HCT116 (cell line): ENCODE data around the gene TMPRSS13. TPM values are rescaled to one million over a fixed set of nuclear protein-coding genes. Genes with fewer than 3 reads are reported as not detected.

Source experiments
- ATAC-seq: fragments of 200-7000 bp; cut with Tn5 transposase; 2 replicates; pipeline ENCODE4 v1.9.1; 2020; ENCODE audit warnings: mild to moderate bottlenecking, moderate library complexity
- BruUV-seq: library from RNA; stranded (reverse); fragments of 400-500 nt; replicated peaks from 2 replicates; lab custom pipeline; 2021; lab: Mats Ljungman, UMichigan
- CTCF ChIA-PET: fragments of 300-600 bp; sonication (Branson Sonifier 250); formaldehyde crosslinking; loops from one replicate; lab custom pipeline; 2021; ENCODE audit warnings: antibody characterized with exemption; lab: Charles Lee
- POLR2A ChIA-PET: fragments of 300-600, 350-600 bp; sonication (Branson Sonifier 250); formaldehyde crosslinking; loops from one replicate; lab custom pipeline; 2021; ENCODE audit warnings: antibody characterized with exemption; lab: Charles Lee
- RAD21 ChIA-PET, 2 experiments: fragments of 300-600 bp; sonication (Branson Sonifier 250); formaldehyde crosslinking; loops; one replicate each; lab custom pipeline; 2023; ENCODE audit warnings: low total read pairs in 2 of 2; ENCODE audit not compliant: uncharacterized antibody in 2 of 2, unreplicated experiment in 2 of 2, low non-redundant PET in 1 of 2; lab: Charles Lee
- DNase-seq: peaks from one replicate; pipeline ENCODE4 v3.0.0-alpha.2; 2010; ENCODE audit warnings: low read depth, low spot score
- H2AFZ ChIP-seq: fragments of 200-600 bp; shearing (Covaris generic), sonication (generic); 2 replicates; pipeline ENCODE4 v1.6.1; 2017; ENCODE audit warnings: low read depth, mixed run types, mixed read lengths, antibody characterized with exemption, low read length; ENCODE audit not compliant: poor library complexity, severe bottlenecking
- H3K27ac ChIP-seq: 2 replicates; pipeline ENCODE4 v1.5.1; 2012; ENCODE audit warnings: low read depth, low read length
- H3K27me3 ChIP-seq: fragments of 200-600 bp; sonication (generic); 2 replicates; pipeline ENCODE4 v1.6.1; 2016; ENCODE audit warnings: mixed run types, low read length, mixed read lengths; ENCODE audit not compliant: insufficient read depth
- H3K36me3 ChIP-seq, 2 experiments: fragments of 200-500 bp in 1 of 2; fragments of 200-600 bp in 1 of 2; sonication (Bioruptor generic) in 1 of 2; sonication (generic) in 1 of 2; 2 replicates each; pipeline versions ENCODE4 v1.5.1 to v1.6.1; 2014 to 2016; ENCODE audit warnings: low read length in 2 of 2, inconsistent platforms in 1 of 2, mixed read lengths in 1 of 2, mixed run types in 1 of 2; ENCODE audit not compliant: insufficient read depth in 2 of 2, control insufficient read depth in 1 of 2
- H3K4me1 ChIP-seq, 2 experiments: fragments of 200-600 bp in 1 of 2; sonication (generic) in 1 of 2; 2 replicates each; pipeline versions ENCODE4 v1.5.1 to v1.6.1; 2012 to 2017; ENCODE audit warnings: low read length in 2 of 2, inconsistent platforms in 1 of 2, mild to moderate bottlenecking in 1 of 2, mixed read lengths in 1 of 2, mixed run types in 1 of 2, moderate library complexity in 1 of 2; ENCODE audit not compliant: insufficient read depth in 2 of 2, control insufficient read depth in 1 of 2
- H3K4me2 ChIP-seq: fragments of 200-600 bp; sonication (generic); 2 replicates; pipeline ENCODE4 v1.6.1; 2017; ENCODE audit warnings: mixed run types, low read length, mixed read lengths
- H3K4me3 ChIP-seq, 2 experiments: fragments of 200-600 bp in 1 of 2; sonication (generic) in 1 of 2; replicated peaks in 1 of 2; 2 replicates each; pipeline ENCODE4 v1.5.1; 2011 to 2016; ENCODE audit warnings: low read length in 2 of 2, control low read depth in 1 of 2, low read depth in 1 of 2, mild to moderate bottlenecking in 1 of 2, mixed read lengths in 1 of 2, mixed run types in 1 of 2
- H3K79me2 ChIP-seq: fragments of 200-600 bp; sonication (generic); 2 replicates; pipeline ENCODE4 v1.6.1; 2017; ENCODE audit warnings: mild to moderate bottlenecking, mixed run types, low read length, moderate library complexity, mixed read lengths; ENCODE audit not compliant: insufficient read depth
- H3K9ac ChIP-seq: fragments of 200-600 bp; sonication (generic); 2 replicates; pipeline ENCODE4 v1.6.1; 2016; ENCODE audit warnings: low read length, mixed read lengths
- H3K9me2 ChIP-seq: fragments of 200-600 bp; sonication (generic), shearing (Covaris generic); 2 replicates; pipeline ENCODE4 v1.6.1; 2017; ENCODE audit warnings: mixed run types, mild to moderate bottlenecking, moderate library complexity; ENCODE audit not compliant: insufficient read depth
- H3K9me3 ChIP-seq, 2 experiments: fragments of 200-500 bp in 1 of 2; fragments of 200-600 bp in 1 of 2; sonication (Bioruptor generic) in 1 of 2; sonication (generic) in 1 of 2; 2 replicates each; pipeline ENCODE4 v1.6.1; 2014 to 2017; ENCODE audit warnings: low read length in 2 of 2, mixed read lengths in 2 of 2, inconsistent platforms in 1 of 2, low read depth in 1 of 2, mild to moderate bottlenecking in 1 of 2, mixed run types in 1 of 2, moderate library complexity in 1 of 2; ENCODE audit not compliant: control insufficient read depth in 1 of 2, insufficient read depth in 1 of 2
- H4K20me1 ChIP-seq: fragments of 200-600 bp; sonication (generic), shearing (Covaris generic); 2 replicates; pipeline ENCODE4 v1.6.1; 2017; ENCODE audit warnings: mixed run types, mild to moderate bottlenecking, moderate library complexity; ENCODE audit not compliant: insufficient read depth
- CEBPB ChIP-seq: IDR thresholded peaks from 2 replicates; pipeline ENCODE4 v1.6.1; 2012; ENCODE audit warnings: low read depth
- ELF1 ChIP-seq: IDR thresholded peaks from 2 replicates; pipeline ENCODE4 v1.6.1; 2012; ENCODE audit warnings: low read depth, borderline replicate concordance
- EZH2 ChIP-seq: fragments of 200-600 bp; sonication (generic); IDR thresholded peaks from 2 replicates; pipeline ENCODE4 v1.6.1; 2017; ENCODE audit warnings: antibody characterized with exemption, mixed run types
- FOSL1 ChIP-seq: IDR thresholded peaks from 2 replicates; pipeline ENCODE4 v1.6.1; 2012; ENCODE audit warnings: low read depth
- JUND ChIP-seq: IDR thresholded peaks from 2 replicates; pipeline ENCODE4 v1.6.1; 2012
- POLR2AphosphoS5 ChIP-seq: IDR thresholded peaks from 2 replicates; pipeline ENCODE4 v1.6.1; 2011; ENCODE audit warnings: mild to moderate bottlenecking, low read depth, low read length, moderate library complexity
- RAD21 ChIP-seq: IDR thresholded peaks from 2 replicates; pipeline ENCODE4 v1.6.1; 2012; ENCODE audit warnings: low read depth, mild to moderate bottlenecking
- SIN3A ChIP-seq: IDR thresholded peaks from 2 replicates; pipeline ENCODE4 v1.6.1; 2012; ENCODE audit warnings: low read depth
- SP1 ChIP-seq: IDR thresholded peaks from 2 replicates; pipeline ENCODE4 v1.6.1; 2012; ENCODE audit warnings: low read depth
- SRF ChIP-seq: IDR thresholded peaks from 2 replicates; pipeline ENCODE4 v1.6.1; 2012; ENCODE audit warnings: low read depth
- TCF7L2 ChIP-seq: IDR thresholded peaks from 2 replicates; pipeline ENCODE4 v1.7.0; 2011; ENCODE audit warnings: borderline replicate concordance, inconsistent platforms; ENCODE audit not compliant: insufficient read depth, insufficient read length; ENCODE audit errors: extremely low read depth
- YY1 ChIP-seq: IDR thresholded peaks from 2 replicates; pipeline ENCODE4 v1.6.1; 2011; ENCODE audit warnings: low read length, low read depth, moderate library complexity, mild to moderate bottlenecking; ENCODE audit not compliant: insufficient replicate concordance; ENCODE audit errors: extremely low read depth
- ZFX ChIP-seq: fragments of 450-650 bp; IDR thresholded peaks from 2 replicates; pipeline ENCODE4 v1.6.1; 2017
- ZNF274 ChIP-seq: fragments of 200-500 bp; sonication (Bioruptor generic); IDR thresholded peaks from 2 replicates; pipeline ENCODE4 v1.6.1; 2014; ENCODE audit warnings: mild to moderate bottlenecking, low read depth, low read length, inconsistent platforms
- intact Hi-C: fragments of 100-400 bp; cut with micrococcal nuclease; formaldehyde crosslinking; loops from 2 replicates; pipeline ENCODE4 v1.10.0; 2022
- total RNA-seq: library from RNA; stranded (reverse); gene quantifications from one replicate; pipeline ENCODE4 v1.2.1, GENCODE V29; 2021; ENCODE audit not compliant: unreplicated experiment
- TF ChIP-seq, protein P1 (sequence below): IDR thresholded peaks from 2 replicates; pipeline ENCODE4 v1.6.1; 2011; ENCODE audit warnings: mild to moderate bottlenecking, low read length, moderate library complexity; ENCODE audit not compliant: insufficient replicate concordance; ENCODE audit errors: extremely low read depth
- TF ChIP-seq, protein P2 (sequence below), 3 experiments: fragments of 200-600 bp in 1 of 3; sonication (generic) in 1 of 3; IDR thresholded peaks in 2 of 3; conservative IDR thresholded peaks in 1 of 3; 2 replicates each; pipeline ENCODE4 v1.5.1; 2012 to 2017; ENCODE audit warnings: low read depth in 2 of 3, low read length in 2 of 3, antibody characterized with exemption in 1 of 3, borderline replicate concordance in 1 of 3, control low read depth in 1 of 3, mild to moderate bottlenecking in 1 of 3, mixed read lengths in 1 of 3, mixed run types in 1 of 3, moderate library complexity in 1 of 3; ENCODE audit not compliant: insufficient read depth in 1 of 3
- TF ChIP-seq, protein P3 (sequence below): IDR thresholded peaks from 2 replicates; pipeline ENCODE4 v1.6.1; 2012

Gene TMPRSS13
- total RNA-seq, 1 experiment from 2014 or later, result 0.52 TPM

DNA sequence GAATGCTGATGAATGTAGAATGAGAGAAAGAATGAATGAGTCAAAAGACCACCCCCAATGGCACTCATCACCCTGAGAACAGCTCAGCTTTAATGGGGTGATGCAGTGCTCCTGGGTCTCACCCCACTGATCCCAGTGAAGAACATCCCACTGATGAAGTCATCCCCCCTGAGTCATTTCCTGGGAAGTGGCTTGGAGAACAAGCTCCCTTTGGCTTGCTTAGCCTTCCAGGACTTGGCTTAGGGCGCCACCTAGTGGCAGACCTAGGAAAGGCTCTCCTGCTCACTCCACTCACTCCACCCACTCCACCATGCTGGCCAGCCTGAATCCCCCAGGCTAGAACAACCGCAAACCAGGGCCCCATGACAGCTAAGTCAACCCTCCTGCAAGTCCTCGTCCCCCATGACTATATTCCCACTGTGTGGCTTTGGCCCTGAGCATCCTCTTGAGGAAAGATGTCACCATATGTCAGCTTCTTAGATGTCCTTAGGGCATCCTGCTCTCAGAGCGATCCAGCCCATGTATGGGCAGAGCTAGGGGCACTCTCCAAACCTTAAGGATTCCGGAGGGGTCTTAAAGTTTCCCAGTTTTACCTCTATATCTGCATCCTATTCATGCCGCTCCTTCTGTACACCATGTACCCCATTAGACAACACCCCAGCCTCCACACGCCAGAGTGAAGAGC, 17.8 kb upstream of the TMPRSS13 start (continued):
- TF ChIP-seq, protein P1, sequence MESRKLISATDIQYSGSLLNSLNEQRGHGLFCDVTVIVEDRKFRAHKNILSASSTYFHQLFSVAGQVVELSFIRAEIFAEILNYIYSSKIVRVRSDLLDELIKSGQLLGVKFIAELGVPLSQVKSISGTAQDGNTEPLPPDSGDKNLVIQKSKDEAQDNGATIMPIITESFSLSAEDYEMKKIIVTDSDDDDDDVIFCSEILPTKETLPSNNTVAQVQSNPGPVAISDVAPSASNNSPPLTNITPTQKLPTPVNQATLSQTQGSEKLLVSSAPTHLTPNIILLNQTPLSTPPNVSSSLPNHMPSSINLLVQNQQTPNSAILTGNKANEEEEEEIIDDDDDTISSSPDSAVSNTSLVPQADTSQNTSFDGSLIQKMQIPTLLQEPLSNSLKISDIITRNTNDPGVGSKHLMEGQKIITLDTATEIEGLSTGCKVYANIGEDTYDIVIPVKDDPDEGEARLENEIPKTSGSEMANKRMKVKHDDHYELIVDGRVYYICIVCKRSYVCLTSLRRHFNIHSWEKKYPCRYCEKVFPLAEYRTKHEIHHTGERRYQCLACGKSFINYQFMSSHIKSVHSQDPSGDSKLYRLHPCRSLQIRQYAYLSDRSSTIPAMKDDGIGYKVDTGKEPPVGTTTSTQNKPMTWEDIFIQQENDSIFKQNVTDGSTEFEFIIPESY, result no peak
- TF ChIP-seq SRF (no peak), JUND (peak; percentile 78), TCF7L2 (no peak), FOSL1 (peak; percentile 77)
- TF ChIP-seq, protein P2, sequence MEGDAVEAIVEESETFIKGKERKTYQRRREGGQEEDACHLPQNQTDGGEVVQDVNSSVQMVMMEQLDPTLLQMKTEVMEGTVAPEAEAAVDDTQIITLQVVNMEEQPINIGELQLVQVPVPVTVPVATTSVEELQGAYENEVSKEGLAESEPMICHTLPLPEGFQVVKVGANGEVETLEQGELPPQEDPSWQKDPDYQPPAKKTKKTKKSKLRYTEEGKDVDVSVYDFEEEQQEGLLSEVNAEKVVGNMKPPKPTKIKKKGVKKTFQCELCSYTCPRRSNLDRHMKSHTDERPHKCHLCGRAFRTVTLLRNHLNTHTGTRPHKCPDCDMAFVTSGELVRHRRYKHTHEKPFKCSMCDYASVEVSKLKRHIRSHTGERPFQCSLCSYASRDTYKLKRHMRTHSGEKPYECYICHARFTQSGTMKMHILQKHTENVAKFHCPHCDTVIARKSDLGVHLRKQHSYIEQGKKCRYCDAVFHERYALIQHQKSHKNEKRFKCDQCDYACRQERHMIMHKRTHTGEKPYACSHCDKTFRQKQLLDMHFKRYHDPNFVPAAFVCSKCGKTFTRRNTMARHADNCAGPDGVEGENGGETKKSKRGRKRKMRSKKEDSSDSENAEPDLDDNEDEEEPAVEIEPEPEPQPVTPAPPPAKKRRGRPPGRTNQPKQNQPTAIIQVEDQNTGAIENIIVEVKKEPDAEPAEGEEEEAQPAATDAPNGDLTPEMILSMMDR (IDR thresholded peaks at IDR 0.05 in 2 of 3, conservative IDR thresholded peaks at IDR 0.05 in 1 of 3; ENCODE audit: borderline replicate concordance in 1 of 3, insufficient read depth in 1 of 3, low read depth in 2 of 3, low read length in 2 of 3), result peak; percentile 94 to 98 (median 95)

DNA sequence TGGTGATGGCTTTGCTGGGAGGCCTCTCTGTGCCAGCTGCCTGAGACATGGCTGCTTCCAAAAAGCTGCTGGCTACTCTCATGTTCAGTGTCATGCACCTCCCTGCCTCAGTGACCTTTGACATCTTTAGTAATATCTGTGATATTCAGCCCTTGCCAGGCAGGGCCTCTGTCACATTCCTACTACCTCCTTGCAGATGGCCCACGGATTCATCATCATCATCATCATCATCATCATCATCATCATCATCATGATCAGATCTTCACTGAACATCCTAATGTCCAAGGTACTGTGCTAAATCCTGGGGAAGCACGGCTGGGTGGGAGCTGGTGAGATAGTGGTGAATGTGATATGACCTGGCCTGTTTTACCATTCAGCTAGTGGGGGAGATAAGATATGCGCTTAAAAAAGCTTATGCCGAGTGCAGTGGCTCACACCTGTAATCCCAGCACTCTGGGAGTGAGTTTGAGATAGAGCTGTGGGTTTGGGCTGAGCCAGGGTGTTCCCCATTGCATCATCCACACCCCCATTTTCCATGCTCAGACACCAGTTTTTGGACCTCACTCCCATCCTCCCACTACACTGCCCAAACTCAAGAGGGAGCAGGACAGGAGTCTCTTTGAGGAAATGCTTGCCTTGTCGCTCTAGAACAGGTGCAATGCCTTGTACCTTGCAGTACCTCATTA, 17.1 kb upstream of the TMPRSS13 start:
- DNase-seq (no peak), ATAC-seq (peak; percentile 39; the same call in 1 of the 2 replicates)
- intact Hi-C loops, result loop anchor here (10.0 kb wide), 1 partner anchor 521 kb away; no protein-coding TSS in a partner anchor
- Histone ChIP-seq H3K27me3 (no peaks in the 10 kb centered on the region), H3K79me2 (no peaks in the 10 kb centered on the region), H3K4me2 (peak overlapping the region; percentile 40), H2AFZ (no peak overlapping the region), H3K27ac (no peak overlapping the region), H3K9ac (no peak overlapping the region), H4K20me1 (no peaks in the 10 kb centered on the region), H3K36me3 (no peaks in the 10 kb centered on the region), H3K4me3 (no peak overlapping the region), H3K4me1 (peaks cover 6 to 23% of the 10 kb centered on the region in 2 experiments; a peak in 3 of 4 replicates), H3K9me2 (no peaks in the 10 kb centered on the region), H3K9me3 (no peaks in the 10 kb centered on the region)
- no TSS peak for BruUV-seq
- TF ChIP-seq FOSL1 (no peak), YY1 (no peak), ZNF274 (no peak), SP1 (no peak), ZFX (no peak), EZH2 (no peak), TCF7L2 (no peak), SIN3A (no peak), ELF1 (no peak), SRF (no peak), JUND (no peak), CEBPB (no peak), POLR2AphosphoS5 (no peak), RAD21 (no peak)
- TF ChIP-seq, protein P3, sequence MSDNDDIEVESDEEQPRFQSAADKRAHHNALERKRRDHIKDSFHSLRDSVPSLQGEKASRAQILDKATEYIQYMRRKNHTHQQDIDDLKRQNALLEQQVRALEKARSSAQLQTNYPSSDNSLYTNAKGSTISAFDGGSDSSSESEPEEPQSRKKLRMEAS, result no peak
- ChIA-PET CTCF (interaction anchor here (0.6 to 9.1 kb wide), 26 partner anchors 10 to 520 kb away, joined by 3 to 224 read pairs (median 6); partner anchors contain the start of gene FXYD2), RAD21 (interaction anchor here (0.6 to 2.1 kb wide), 20 partner anchors 37 to 520 kb away, joined by 3 to 24 read pairs (median 5); partner anchors contain the start of gene IL10RA (in 1 of the 2)), POLR2A (interaction anchor here (0.6 to 1.8 kb wide), 8 partner anchors 39 to 520 kb away, joined by 3 to 10 read pairs (median 3); no protein-coding TSS in a partner anchor)
